Stimulated activated CD4-positive, alpha-beta T cell treated with anti-CD3 and anti-CD28 coated beads, Interleukin-15, amount 100 ng/mL, for 24 hours (primary cell): ENCODE data around the gene AMN1.

Experiments
- DNase-seq: peaks from one replicate; pipeline ENCODE4 v3.0.0-alpha.2; 2020

AMN1 gene

GRCh38 chr12:31626270-31626995 is 102.4 kb downstream of the AMN1 start:
- no peak for DNase-seq

GRCh38 chr12:31622038-31622437 is 106.8 kb downstream of the AMN1 start:
- DNase-seq = no peak
